Neural crest cell (in vitro differentiated cells): ENCODE measurements around the gene QSOX2. TPM values are rescaled to one million over a fixed set of nuclear protein-coding genes. Genes with fewer than 3 reads are reported as not detected.
"Not testable (repeated sequence)": the region's sequence is repeated elsewhere in the genome, so short reads cannot be mapped to it uniquely, and the experiment has no call there.

Experiments
- DNase-seq: peaks from one replicate; pipeline ENCODE4 v3.0.0; 2021; ENCODE audit warnings: low read depth, mixed read lengths, low spot score
- H3K27ac Mint-ChIP-seq: one replicate; pipeline ENCODE4 v1.8.0; 2021; ENCODE audit warnings: mild to moderate bottlenecking, mixed read lengths; ENCODE audit not compliant: unreplicated experiment
- H3K27me3 Mint-ChIP-seq: 2 replicates; pipeline ENCODE4 v1.8.0; 2021; ENCODE audit warnings: low read depth, mild to moderate bottlenecking, mixed read lengths
- H3K36me3 Mint-ChIP-seq: 2 replicates; pipeline ENCODE4 v1.8.0; 2021; ENCODE audit warnings: low read depth, mild to moderate bottlenecking, mixed read lengths
- H3K4me1 Mint-ChIP-seq: 2 replicates; pipeline ENCODE4 v1.8.0; 2021; ENCODE audit warnings: mixed read lengths
- H3K4me3 Mint-ChIP-seq: one replicate; pipeline ENCODE4 v1.8.0; 2021; ENCODE audit warnings: mild to moderate bottlenecking, mixed read lengths
- H3K9me3 Mint-ChIP-seq: 2 replicates; pipeline ENCODE4 v1.8.0; 2021; ENCODE audit warnings: mixed read lengths
- total RNA-seq: library from RNA; stranded (reverse); gene quantifications from 2 replicates; pipeline ENCODE4 v1.2.1, GENCODE V29; 2021
- TF ChIP-seq, protein P1 (sequence below): fragments of 200-600 bp; sonication (generic); conservative IDR thresholded peaks from 2 replicates; pipeline ENCODE4 v1.5.0; 2021; ENCODE audit warnings: antibody characterized with exemption, mild to moderate bottlenecking

QSOX2 gene
- total RNA-seq, 1 donor from 2014 or later: 28.7 TPM

DNA sequence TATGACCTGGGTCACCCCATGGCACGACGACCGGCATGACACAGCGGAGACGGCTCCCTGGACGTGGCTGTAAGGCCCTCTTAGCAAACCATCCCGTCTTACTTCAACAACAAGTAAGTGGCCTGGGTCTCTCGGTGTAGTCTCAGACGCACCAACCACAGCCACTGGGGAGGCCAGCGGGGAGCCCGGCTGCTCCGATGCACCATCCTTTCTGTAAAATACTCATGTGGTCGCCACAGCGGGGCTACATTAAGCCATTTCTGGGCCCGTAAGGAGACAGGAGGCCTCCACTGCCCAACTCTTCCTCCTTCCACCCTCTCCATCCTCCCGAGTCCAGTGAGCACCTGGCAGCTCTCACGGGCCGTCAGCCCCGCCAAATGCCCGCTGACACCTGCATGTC lies 4.7 kb downstream of the QSOX2 start:
- Mint-ChIP-seq H3K9me3 (no peaks in the 10 kb centered on the region), H3K27ac (no peak overlapping the region), H3K4me3 (no peak overlapping the region), H3K27me3 (no peaks in the 10 kb centered on the region), H3K4me1 (peaks cover 32% of the 10 kb centered on the region), H3K36me3 (no peaks in the 10 kb centered on the region)
- no peak for DNase-seq
- TF ChIP-seq, protein P1, sequence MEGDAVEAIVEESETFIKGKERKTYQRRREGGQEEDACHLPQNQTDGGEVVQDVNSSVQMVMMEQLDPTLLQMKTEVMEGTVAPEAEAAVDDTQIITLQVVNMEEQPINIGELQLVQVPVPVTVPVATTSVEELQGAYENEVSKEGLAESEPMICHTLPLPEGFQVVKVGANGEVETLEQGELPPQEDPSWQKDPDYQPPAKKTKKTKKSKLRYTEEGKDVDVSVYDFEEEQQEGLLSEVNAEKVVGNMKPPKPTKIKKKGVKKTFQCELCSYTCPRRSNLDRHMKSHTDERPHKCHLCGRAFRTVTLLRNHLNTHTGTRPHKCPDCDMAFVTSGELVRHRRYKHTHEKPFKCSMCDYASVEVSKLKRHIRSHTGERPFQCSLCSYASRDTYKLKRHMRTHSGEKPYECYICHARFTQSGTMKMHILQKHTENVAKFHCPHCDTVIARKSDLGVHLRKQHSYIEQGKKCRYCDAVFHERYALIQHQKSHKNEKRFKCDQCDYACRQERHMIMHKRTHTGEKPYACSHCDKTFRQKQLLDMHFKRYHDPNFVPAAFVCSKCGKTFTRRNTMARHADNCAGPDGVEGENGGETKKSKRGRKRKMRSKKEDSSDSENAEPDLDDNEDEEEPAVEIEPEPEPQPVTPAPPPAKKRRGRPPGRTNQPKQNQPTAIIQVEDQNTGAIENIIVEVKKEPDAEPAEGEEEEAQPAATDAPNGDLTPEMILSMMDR: no peak

GRCh38 chr9:136239983-136240330 lies 5.7 kb downstream of the QSOX2 start:
- no peak for DNase-seq
- Mint-ChIP-seq H3K27me3 (no peaks in the 10 kb centered on the region), H3K4me1 (peaks cover 29% of the 10 kb centered on the region), H3K27ac (no peak overlapping the region), H3K4me3 (no peak overlapping the region), H3K36me3 (peaks cover 2% of the 10 kb centered on the region), H3K9me3 (no peaks in the 10 kb centered on the region)
- TF ChIP-seq, protein P1: no peak

DNA sequence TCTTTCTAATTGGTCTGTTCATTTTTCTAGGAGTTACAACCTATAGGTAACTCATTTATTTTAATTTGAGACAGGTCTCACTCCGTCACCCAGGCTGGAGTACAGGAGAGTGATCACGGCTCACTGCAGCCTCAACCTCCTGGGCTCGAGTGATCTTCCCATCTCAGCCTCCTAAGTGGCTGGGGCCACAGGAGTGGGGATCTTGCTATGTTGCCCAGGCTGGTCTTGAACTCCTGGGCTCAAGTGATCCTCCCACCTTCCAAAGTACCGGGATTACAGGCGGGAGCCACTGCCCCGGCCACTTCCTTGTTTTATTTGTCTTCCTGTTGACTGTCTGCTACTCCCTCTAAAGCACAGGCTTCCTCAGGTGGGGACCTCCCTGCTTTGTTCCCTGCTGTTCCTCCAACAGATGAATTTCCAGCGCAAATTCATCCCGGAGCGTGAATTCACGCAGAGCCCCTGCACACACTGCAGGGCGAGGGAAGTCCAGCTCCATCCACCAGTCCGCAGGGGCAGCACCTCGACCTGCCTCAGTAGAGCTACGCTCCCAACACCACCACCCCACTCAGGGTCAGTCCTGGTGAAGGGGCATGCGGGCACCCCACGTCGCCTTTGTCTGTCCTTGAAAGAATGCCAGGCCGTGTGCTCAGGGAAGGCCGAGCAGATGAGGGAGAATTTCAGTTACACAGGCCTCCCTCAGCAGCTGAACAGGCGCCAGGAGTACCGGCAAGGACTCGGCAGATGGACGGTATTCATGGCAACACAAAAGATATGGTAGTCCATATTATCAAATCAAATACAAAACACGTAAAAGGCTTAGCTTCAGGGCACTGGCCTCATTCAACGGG lies 6.3 kb downstream of the QSOX2 start:
- H3K4me1 Mint-ChIP-seq: peaks cover 23% of the 10 kb centered on the region
- no peaks in the 10 kb centered on the region for H3K27me3 Mint-ChIP-seq
- peaks cover 4% of the 10 kb centered on the region for H3K36me3 Mint-ChIP-seq
- H3K9me3 Mint-ChIP-seq: no peaks in the 10 kb centered on the region
- no peak for DNase-seq
- H3K4me3 Mint-ChIP-seq: no peak overlapping the region
- TF ChIP-seq, protein P1: no peak
- H3K27ac Mint-ChIP-seq: peak overlapping the region; percentile 73

GRCh38 chr9:136238342-136238732 lies 7.3 kb downstream of the QSOX2 start:
- peaks cover 16% of the 10 kb centered on the region for H3K4me1 Mint-ChIP-seq
- TF ChIP-seq, protein P1: no peak
- H3K27ac Mint-ChIP-seq: peak overlapping the region; percentile 75

GRCh38 chr9:136237486-136238341 lies 7.9 kb downstream of the QSOX2 start:
- Mint-ChIP-seq H3K36me3 (peaks cover 4% of the 10 kb centered on the region), H3K27me3 (no peaks in the 10 kb centered on the region), H3K27ac (peak overlapping the region; percentile 71), H3K4me3 (no peak overlapping the region), H3K9me3 (no peaks in the 10 kb centered on the region), H3K4me1 (peaks cover 12% of the 10 kb centered on the region)
- no peak for DNase-seq
- TF ChIP-seq, protein P1: no peak

More at GRCh38 chr9:136238342-136238732, 7.3 kb downstream of the QSOX2 start:
- Mint-ChIP-seq H3K27me3 (no peaks in the 10 kb centered on the region), H3K4me3 (peak overlapping the region; percentile 9), H3K36me3 (peaks cover 4% of the 10 kb centered on the region), H3K9me3 (no peaks in the 10 kb centered on the region)
- DNase-seq: no peak

- not testable (repeated sequence) for H3K4me1 Mint-ChIP-seq, H3K36me3 Mint-ChIP-seq, H3K27ac Mint-ChIP-seq, DNase-seq, H3K9me3 Mint-ChIP-seq, H3K27me3 Mint-ChIP-seq, H3K4me3 Mint-ChIP-seq
These were observed 8.9 kb downstream of the QSOX2 start for GRCh38 chr9:136236471-136237410.
